Measurements from ENCODE around the gene TXNRD1.
A peak's percentile ranks its signal among the peaks of the same experiment; 100 is the strongest.

The TXNRD1 gene

DNA sequence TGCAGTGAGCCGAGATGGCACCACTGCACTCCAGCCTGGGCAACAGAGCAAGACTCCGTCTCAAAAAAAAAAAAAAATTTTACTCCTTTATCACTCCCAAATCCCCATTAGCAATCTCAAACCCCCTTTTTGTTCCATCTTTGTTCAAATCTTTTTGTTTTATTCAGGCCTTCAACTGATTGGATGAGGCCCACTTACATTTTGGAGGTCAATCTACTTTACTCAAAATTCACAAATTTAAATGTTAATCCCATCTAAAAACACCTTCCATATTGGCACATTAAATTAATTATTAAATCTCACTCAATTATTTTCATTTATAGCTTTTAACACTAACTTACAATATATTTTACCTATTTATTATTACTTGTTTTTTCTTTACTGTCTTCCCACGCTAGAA lies 27.0 kb upstream of the TXNRD1 start:
- no peak for ATAC-seq
- TF ChIP-seq ZNF70 (CRISPR knock-in tag; IDR thresholded peaks at IDR 0.05) = no peak
- TF ChIP-seq TCF4 (CRISPR knock-in tag; IDR thresholded peaks at IDR 0.05; ENCODE audit: borderline replicate concordance) = no peak
- TF ChIP-seq SNAI2 (CRISPR knock-in tag; IDR thresholded peaks at IDR 0.05) = no peak
- no peak for TF ChIP-seq CSDC2 (CRISPR knock-in tag; IDR thresholded peaks at IDR 0.05)
- TF ChIP-seq, protein P1, sequence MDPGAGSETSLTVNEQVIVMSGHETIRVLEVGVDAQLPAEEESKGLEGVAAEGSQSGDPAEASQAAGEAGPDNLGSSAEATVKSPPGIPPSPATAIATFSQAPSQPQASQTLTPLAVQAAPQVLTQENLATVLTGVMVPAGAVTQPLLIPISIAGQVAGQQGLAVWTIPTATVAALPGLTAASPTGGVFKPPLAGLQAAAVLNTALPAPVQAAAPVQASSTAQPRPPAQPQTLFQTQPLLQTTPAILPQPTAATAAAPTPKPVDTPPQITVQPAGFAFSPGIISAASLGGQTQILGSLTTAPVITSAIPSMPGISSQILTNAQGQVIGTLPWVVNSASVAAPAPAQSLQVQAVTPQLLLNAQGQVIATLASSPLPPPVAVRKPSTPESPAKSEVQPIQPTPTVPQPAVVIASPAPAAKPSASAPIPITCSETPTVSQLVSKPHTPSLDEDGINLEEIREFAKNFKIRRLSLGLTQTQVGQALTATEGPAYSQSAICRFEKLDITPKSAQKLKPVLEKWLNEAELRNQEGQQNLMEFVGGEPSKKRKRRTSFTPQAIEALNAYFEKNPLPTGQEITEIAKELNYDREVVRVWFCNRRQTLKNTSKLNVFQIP (CRISPR knock-in tag; IDR thresholded peaks at IDR 0.05; ENCODE audit: borderline replicate concordance, low read depth) = no peak
- no peak for TF ChIP-seq PPARA (CRISPR knock-in tag; IDR thresholded peaks at IDR 0.05; ENCODE audit: borderline replicate concordance)
- TF ChIP-seq ISL1 (CRISPR knock-in tag; IDR thresholded peaks at IDR 0.05) = no peak
- TF ChIP-seq, protein P2, sequence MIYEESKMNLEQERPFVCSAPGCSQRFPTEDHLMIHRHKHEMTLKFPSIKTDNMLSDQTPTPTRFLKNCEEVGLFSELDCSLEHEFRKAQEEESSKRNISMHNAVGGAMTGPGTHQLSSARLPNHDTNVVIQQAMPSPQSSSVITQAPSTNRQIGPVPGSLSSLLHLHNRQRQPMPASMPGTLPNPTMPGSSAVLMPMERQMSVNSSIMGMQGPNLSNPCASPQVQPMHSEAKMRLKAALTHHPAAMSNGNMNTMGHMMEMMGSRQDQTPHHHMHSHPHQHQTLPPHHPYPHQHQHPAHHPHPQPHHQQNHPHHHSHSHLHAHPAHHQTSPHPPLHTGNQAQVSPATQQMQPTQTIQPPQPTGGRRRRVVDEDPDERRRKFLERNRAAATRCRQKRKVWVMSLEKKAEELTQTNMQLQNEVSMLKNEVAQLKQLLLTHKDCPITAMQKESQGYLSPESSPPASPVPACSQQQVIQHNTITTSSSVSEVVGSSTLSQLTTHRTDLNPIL (CRISPR knock-in tag; IDR thresholded peaks at IDR 0.05; ENCODE audit: low read depth) = no peak

DNA sequence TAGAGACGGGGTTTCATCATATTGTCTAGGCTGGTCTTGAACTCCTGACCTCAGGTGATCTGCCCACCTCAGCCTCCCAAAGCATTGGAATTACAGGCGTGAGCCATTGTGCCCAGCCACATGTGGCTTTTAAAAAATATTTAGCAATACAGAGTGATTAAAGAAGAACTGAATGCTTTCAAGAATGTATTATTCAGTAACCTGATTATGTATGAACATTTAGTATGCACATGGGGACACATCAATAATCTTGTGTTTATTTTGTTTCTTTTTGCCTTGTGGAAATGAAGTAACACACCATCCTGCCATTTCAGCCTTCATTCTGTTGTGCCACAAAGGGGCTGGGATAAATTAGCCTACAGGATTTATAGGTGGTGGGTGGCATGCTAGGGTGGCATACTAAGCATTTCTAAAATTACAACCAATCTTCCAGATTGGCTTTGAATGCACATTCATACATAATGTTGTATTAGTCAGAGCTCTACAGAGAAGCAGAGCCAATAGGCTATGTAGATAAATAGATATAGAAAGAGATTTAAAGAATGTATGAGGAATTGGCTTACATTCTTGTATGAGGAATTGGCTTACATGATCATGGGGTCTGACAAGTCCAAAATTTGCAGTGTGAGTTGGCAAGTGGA lies 25.5 kb upstream of the TXNRD1 start:
- ATAC-seq = peak; percentile 92
- no peak for TF ChIP-seq ZNF565 (CRISPR knock-in tag; conservative IDR thresholded peaks at IDR 0.05; ENCODE audit: low read depth)
- peak; percentile 53; the same call in 1 of the 2 replicates for TF ChIP-seq ISL1 (CRISPR knock-in tag; IDR thresholded peaks at IDR 0.05)
- TF ChIP-seq, protein P3, sequence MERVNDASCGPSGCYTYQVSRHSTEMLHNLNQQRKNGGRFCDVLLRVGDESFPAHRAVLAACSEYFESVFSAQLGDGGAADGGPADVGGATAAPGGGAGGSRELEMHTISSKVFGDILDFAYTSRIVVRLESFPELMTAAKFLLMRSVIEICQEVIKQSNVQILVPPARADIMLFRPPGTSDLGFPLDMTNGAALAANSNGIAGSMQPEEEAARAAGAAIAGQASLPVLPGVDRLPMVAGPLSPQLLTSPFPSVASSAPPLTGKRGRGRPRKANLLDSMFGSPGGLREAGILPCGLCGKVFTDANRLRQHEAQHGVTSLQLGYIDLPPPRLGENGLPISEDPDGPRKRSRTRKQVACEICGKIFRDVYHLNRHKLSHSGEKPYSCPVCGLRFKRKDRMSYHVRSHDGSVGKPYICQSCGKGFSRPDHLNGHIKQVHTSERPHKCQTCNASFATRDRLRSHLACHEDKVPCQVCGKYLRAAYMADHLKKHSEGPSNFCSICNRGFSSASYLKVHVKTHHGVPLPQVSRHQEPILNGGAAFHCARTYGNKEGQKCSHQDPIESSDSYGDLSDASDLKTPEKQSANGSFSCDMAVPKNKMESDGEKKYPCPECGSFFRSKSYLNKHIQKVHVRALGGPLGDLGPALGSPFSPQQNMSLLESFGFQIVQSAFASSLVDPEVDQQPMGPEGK (CRISPR knock-in tag; IDR thresholded peaks at IDR 0.05; ENCODE audit: borderline replicate concordance) = no peak
- TF ChIP-seq PPARA (CRISPR knock-in tag; IDR thresholded peaks at IDR 0.05; ENCODE audit: borderline replicate concordance) = no peak
- TF ChIP-seq, protein P4, sequence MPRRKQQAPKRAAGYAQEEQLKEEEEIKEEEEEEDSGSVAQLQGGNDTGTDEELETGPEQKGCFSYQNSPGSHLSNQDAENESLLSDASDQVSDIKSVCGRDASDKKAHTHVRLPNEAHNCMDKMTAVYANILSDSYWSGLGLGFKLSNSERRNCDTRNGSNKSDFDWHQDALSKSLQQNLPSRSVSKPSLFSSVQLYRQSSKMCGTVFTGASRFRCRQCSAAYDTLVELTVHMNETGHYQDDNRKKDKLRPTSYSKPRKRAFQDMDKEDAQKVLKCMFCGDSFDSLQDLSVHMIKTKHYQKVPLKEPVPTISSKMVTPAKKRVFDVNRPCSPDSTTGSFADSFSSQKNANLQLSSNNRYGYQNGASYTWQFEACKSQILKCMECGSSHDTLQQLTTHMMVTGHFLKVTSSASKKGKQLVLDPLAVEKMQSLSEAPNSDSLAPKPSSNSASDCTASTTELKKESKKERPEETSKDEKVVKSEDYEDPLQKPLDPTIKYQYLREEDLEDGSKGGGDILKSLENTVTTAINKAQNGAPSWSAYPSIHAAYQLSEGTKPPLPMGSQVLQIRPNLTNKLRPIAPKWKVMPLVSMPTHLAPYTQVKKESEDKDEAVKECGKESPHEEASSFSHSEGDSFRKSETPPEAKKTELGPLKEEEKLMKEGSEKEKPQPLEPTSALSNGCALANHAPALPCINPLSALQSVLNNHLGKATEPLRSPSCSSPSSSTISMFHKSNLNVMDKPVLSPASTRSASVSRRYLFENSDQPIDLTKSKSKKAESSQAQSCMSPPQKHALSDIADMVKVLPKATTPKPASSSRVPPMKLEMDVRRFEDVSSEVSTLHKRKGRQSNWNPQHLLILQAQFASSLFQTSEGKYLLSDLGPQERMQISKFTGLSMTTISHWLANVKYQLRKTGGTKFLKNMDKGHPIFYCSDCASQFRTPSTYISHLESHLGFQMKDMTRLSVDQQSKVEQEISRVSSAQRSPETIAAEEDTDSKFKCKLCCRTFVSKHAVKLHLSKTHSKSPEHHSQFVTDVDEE (CRISPR knock-in tag; IDR thresholded peaks at IDR 0.05) = no peak
- TF ChIP-seq ZNF70 (CRISPR knock-in tag; IDR thresholded peaks at IDR 0.05) = no peak
- no peak for TF ChIP-seq GLIS3 (CRISPR knock-in tag; IDR thresholded peaks at IDR 0.05)

DNA sequence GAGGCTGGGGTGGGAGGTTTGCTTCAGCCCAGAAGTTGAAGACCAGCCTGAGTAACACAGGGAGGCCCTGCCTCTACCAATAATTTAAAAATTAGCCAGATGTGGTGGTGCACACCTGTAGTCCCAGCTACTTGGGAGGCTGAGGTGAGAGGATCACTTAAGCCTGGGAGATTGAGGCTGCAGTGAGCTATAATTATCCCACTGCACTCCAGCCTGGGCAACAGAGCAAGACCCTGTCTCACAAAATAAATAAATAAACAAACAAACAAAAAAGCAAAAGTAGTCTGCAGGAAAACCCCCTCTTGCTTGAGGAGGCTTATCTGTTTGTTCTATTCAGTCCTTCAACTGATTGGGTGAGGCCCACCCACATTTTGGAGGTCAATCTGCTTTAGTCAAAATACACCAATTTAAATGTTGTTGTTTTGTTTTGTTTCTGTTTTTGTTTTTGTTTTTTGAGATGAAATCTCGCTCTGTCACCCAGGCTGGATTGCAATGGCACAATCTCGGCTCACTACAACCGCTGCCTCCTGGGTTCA lies 24.9 kb upstream of the TXNRD1 start:
- ATAC-seq = no peak
- TF ChIP-seq ZNF565 (CRISPR knock-in tag; conservative IDR thresholded peaks at IDR 0.05; ENCODE audit: low read depth) (no peak), OSR1 (CRISPR knock-in tag; IDR thresholded peaks at IDR 0.05) (no peak)

DNA sequence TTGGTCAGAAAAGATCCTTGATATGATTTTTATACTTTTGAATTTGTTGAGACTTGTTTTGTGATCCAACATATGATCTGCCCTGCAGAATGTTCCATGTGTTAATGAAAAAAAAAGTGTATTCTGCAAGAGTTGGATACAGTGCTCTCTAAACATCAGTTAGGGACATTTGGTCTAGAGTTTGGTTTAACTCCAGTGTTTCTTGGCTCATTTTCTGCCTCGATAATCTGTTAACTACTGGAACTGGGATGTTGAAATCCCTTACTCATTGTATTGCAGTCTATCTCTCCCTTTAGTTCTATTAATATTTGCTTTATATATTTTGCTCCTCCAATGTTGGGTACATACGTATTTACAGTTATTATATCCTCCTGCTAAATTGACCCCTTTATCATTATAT lies 18.3 kb upstream of the TXNRD1 start:
- no peak for ATAC-seq

More for the DNA sequence above, 18.3 kb upstream of the TXNRD1 start:
- TF ChIP-seq ZFP30 (CRISPR knock-in tag; IDR thresholded peaks at IDR 0.05) (no peak), ISL1 (CRISPR knock-in tag; IDR thresholded peaks at IDR 0.05) (no peak), ZNF565 (CRISPR knock-in tag; conservative IDR thresholded peaks at IDR 0.05; ENCODE audit: low read depth) (no peak), SNAI2 (CRISPR knock-in tag; IDR thresholded peaks at IDR 0.05) (no peak), BACH2 (CRISPR knock-in tag; IDR thresholded peaks at IDR 0.05; ENCODE audit: borderline replicate concordance) (no peak), TCF4 (CRISPR knock-in tag; IDR thresholded peaks at IDR 0.05; ENCODE audit: borderline replicate concordance) (no peak)
- TF ChIP-seq, protein P5, sequence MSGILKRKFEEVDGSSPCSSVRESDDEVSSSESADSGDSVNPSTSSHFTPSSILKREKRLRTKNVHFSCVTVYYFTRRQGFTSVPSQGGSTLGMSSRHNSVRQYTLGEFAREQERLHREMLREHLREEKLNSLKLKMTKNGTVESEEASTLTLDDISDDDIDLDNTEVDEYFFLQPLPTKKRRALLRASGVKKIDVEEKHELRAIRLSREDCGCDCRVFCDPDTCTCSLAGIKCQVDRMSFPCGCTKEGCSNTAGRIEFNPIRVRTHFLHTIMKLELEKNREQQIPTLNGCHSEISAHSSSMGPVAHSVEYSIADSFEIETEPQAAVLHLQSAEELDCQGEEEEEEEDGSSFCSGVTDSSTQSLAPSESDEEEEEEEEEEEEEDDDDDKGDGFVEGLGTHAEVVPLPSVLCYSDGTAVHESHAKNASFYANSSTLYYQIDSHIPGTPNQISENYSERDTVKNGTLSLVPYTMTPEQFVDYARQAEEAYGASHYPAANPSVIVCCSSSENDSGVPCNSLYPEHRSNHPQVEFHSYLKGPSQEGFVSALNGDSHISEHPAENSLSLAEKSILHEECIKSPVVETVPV (CRISPR knock-in tag; IDR thresholded peaks at IDR 0.05) = no peak
- TF ChIP-seq, protein P3 (CRISPR knock-in tag; IDR thresholded peaks at IDR 0.05; ENCODE audit: borderline replicate concordance) = no peak

All from SK-N-SH treated with all-trans-retinoic acid at 6 μM for 48 hours (cell line).